HepG2 (cell line): Measurements from ENCODE around the gene NPEPL1. TPM values are rescaled to one million over a fixed set of nuclear protein-coding genes. Genes with fewer than 3 reads are reported as not detected.

Source experiments
- ATAC-seq: fragments of 200-7000 bp; cut with Tn5 transposase; 3 replicates; pipeline ENCODE4 v1.9.1; 2020; ENCODE audit warnings: mild to moderate bottlenecking, moderate library complexity
- BruUV-seq: library from RNA; stranded (reverse); fragments of 400-500 nt; replicated peaks from 2 replicates; lab custom pipeline; 2021; lab: Mats Ljungman, UMichigan
- CTCF ChIA-PET: fragments of 300-600 bp; formaldehyde crosslinking; extraction: SDS; loops from one replicate; lab custom pipeline; 2021; ENCODE audit warnings: low total read pairs, inconsistent platforms, low intra/inter-chr PET ratio; lab: Yijun Ruan, JAX
- POLR2A ChIA-PET: fragments of 350-600 bp; sonication (Branson Sonifier 250); formaldehyde crosslinking; loops from one replicate; lab custom pipeline; 2020; ENCODE audit warnings: antibody characterized with exemption, inconsistent platforms; lab: Yijun Ruan, JAX
- DNase-seq: peaks from one replicate; pipeline ENCODE4 v3.0.0-alpha.2; 2015; ENCODE audit warnings: low spot score
- FAIRE-seq: peaks from 3 replicates; lab custom pipeline; 2011; peaks lifted over from hg19 to GRCh38; lab: Jason Lieb, UNC
- H2AFZ ChIP-seq: one replicate; pipeline ENCODE4 v1.6.1; 2011; ENCODE audit warnings: low read length, inconsistent platforms
- H3K27ac ChIP-seq: fragments of 300-600 bp; 3 replicates; pipeline ENCODE4 v1.8.0; 2011; ENCODE audit warnings: mixed run types, mild to moderate bottlenecking, mixed read lengths, low read length, inconsistent platforms; ENCODE audit not compliant: insufficient read depth; ENCODE audit errors: extremely low read length
- H3K27me3 ChIP-seq, 2 experiments: fragments of 200-600 bp in 1 of 2; 2 replicates in 1 of 2; 3 replicates in 1 of 2; pipeline versions ENCODE4 v1.6.0 to v1.8.0; 2011; ENCODE audit warnings: low read length in 2 of 2, mild to moderate bottlenecking in 2 of 2, moderate library complexity in 2 of 2, inconsistent platforms in 1 of 2; ENCODE audit not compliant: insufficient read depth in 2 of 2, control insufficient read depth in 1 of 2
- H3K36me3 ChIP-seq, 2 experiments: fragments of 200-600 bp in 1 of 2; replicated peaks in 1 of 2; 2 replicates in 1 of 2; 3 replicates in 1 of 2; pipeline versions ENCODE4 v1.5.1 to v1.8.0; 2011; ENCODE audit warnings: low read length in 2 of 2, inconsistent platforms in 1 of 2; ENCODE audit not compliant: insufficient read depth in 2 of 2, control insufficient read depth in 1 of 2
- H3K4me1 ChIP-seq: 2 replicates; pipeline ENCODE4 v1.5.1; 2012; ENCODE audit warnings: low read length, inconsistent platforms; ENCODE audit not compliant: insufficient read depth
- H3K4me2 ChIP-seq: 2 replicates; pipeline ENCODE4 v1.6.0; 2011; ENCODE audit warnings: low read depth, low read length, inconsistent platforms
- H3K4me3 ChIP-seq, 3 experiments: fragments of 200-600 bp in 1 of 3; sonication (generic), shearing (Covaris generic) in 1 of 3; replicated peaks in 1 of 3; 2 replicates each; pipeline ENCODE4 v1.5.1; 2011 to 2016; ENCODE audit warnings: low read length in 3 of 3, inconsistent platforms in 2 of 3, low read depth in 2 of 3, mild to moderate bottlenecking in 2 of 3, control low read depth in 1 of 3, mixed read lengths in 1 of 3; ENCODE audit not compliant: insufficient read depth in 1 of 3
- H3K79me2 ChIP-seq: one replicate; pipeline ENCODE4 v1.6.1; 2011; ENCODE audit warnings: low read length, inconsistent platforms; ENCODE audit not compliant: insufficient read depth
- H3K9ac ChIP-seq: 2 replicates; pipeline ENCODE4 v1.6.0; 2011; ENCODE audit warnings: mild to moderate bottlenecking, low read depth, low read length, inconsistent platforms; ENCODE audit not compliant: insufficient read depth
- H3K9me3 ChIP-seq: 2 replicates; pipeline ENCODE4 v1.5.1; 2012; ENCODE audit warnings: mild to moderate bottlenecking, low read length
- H4K20me1 ChIP-seq: 2 replicates; pipeline ENCODE4 v1.6.0; 2011; ENCODE audit warnings: inconsistent platforms, mild to moderate bottlenecking, low read length, moderate library complexity; ENCODE audit not compliant: insufficient read depth
- KDM5B ChIP-seq: sonication (generic); formaldehyde crosslinking; IDR thresholded peaks from 2 replicates; pipeline ENCODE4 v1.4.0; 2020; ENCODE audit warnings: missing genetic modification reagents, mild to moderate bottlenecking, borderline replicate concordance
- NCOA5 ChIP-seq: sonication (generic); formaldehyde crosslinking; IDR thresholded peaks from 2 replicates; pipeline ENCODE4 v1.4.0; 2020; ENCODE audit warnings: missing genetic modification reagents
- RBM22 ChIP-seq: fragments of 200-400 bp; formaldehyde crosslinking; optimal IDR thresholded peaks from 2 replicates; pipeline ENCODE3; 2017; ENCODE audit warnings: mild to moderate bottlenecking, low read length, moderate library complexity
- TBL1XR1 ChIP-seq: fragments of 150-350 bp; IDR thresholded peaks from 2 replicates; pipeline ENCODE4 v1.6.1; 2014; ENCODE audit warnings: borderline replicate concordance, low read length; ENCODE audit not compliant: partially characterized antibody
- ZNF225 ChIP-seq: sonication (generic); formaldehyde crosslinking; IDR thresholded peaks from 2 replicates; pipeline ENCODE4 v1.4.0; 2020; ENCODE audit warnings: mild to moderate bottlenecking, missing genetic modification reagents
- WGBS: methylation state at CpG from one replicate; pipeline ENCODE4 v1.1.6; 2017; ENCODE audit warnings: low lambda C conversion rate; 5-methylcytosine and 5-hydroxymethylcytosine counted together
- in situ Hi-C: cut with HindIII; loops from 2 replicates; pipeline ENCODE4 v1.10.0; 2017; ENCODE audit warnings: low pct_unique_long_range_greater_than_20kb; ENCODE audit not compliant: extremely low pct_ligation_motif_present
- intact Hi-C: fragments of 100-400 bp; cut with micrococcal nuclease; formaldehyde crosslinking; loops from one replicate; pipeline ENCODE4 v1.10.0; 2022; ENCODE audit not compliant: unreplicated experiment
- polyA plus RNA-seq, 8 experiments: library from polyadenylated mRNA; depleted of rRNA in 3 of 8; stranded (reverse) in 7 of 8; unstranded in 1 of 8; fragments of >200 nt; fragmentation: Illumina TruSeq in 4 of 8; extraction: Trizol in 4 of 8; gene quantifications; 2 replicates each; pipeline versions ENCODE4 v1.2.1 to v1.2.3, GENCODE V29; 2011 to 2016; ENCODE audit warnings: low read depth in 4 of 8, missing spikeins in 1 of 8, mixed read lengths in 1 of 8; ENCODE audit not compliant: insufficient read depth in 1 of 8
- total RNA-seq, 5 experiments: library from RNA; depleted of rRNA; stranded (reverse); fragments of >200 nt; fragmentation: Illumina TruSeq; extraction: Trizol; gene quantifications; 2 replicates each; pipeline ENCODE4 v1.2.3, GENCODE V29; 2016; ENCODE audit warnings: low read depth in 1 of 5

Gene NPEPL1
- total and polyA plus RNA-seq, 2 of the 13 experiments (the other 11 are each of a cell fraction or from before 2014, with no cell fraction given) = 4.1 to 7.5 TPM

- ChIA-PET CTCF (no interaction called here), POLR2A (interaction anchor here (2.0 kb wide), 1 partner anchor 14 kb away, joined by 7 read pairs; the partner anchor contains the start of gene STX16)
- Histone ChIP-seq H3K79me2 (peaks cover 61% of the 10 kb centered on the region), H4K20me1 (peaks cover 24% of the 10 kb centered on the region), H3K36me3 (peaks cover 31 to 77% of the 10 kb centered on the region in 2 experiments), H3K9me3 (no peaks in the 10 kb centered on the region), H3K4me1 (no peaks in the 10 kb centered on the region), H3K27me3 (no peaks in the 10 kb centered on the region), H3K4me2 (no peak overlapping the region), H3K27ac (no peak overlapping the region), H3K9ac (no peak overlapping the region), H3K4me3 (no peak overlapping the region), H2AFZ (no peak overlapping the region)
- in situ Hi-C loops (no loop called here), intact Hi-C loops (no loop called here)
- WGBS = 93% methylated on average over 5 of the region's 5 CpGs
- no peak for FAIRE-seq
- BruUV-seq = no TSS peak
- no peak for DNase-seq
- peak; percentile 44; the same call in 2 of the 3 replicates for ATAC-seq
- TF ChIP-seq KDM5B (CRISPR knock-in tag) = no peak
- TF ChIP-seq TBL1XR1 = no peak
- peak; percentile 23 for TF ChIP-seq RBM22
These were observed 27.7 kb upstream of the NPEPL1 start for GRCh38 chr20:58664883-58665282.

GRCh38 chr20:58665606-58666005 lies 27.0 kb upstream of the NPEPL1 start:
- H4K20me1 ChIP-seq = peaks cover 24% of the 10 kb centered on the region
- H3K4me2 ChIP-seq = no peak overlapping the region
- intact Hi-C loops = no loop called here
- BruUV-seq = no TSS peak
- no peaks in the 10 kb centered on the region for H3K4me1 ChIP-seq
- no peak overlapping the region for H3K4me3 ChIP-seq
- no peak overlapping the region for H2AFZ ChIP-seq
- in situ Hi-C loops = no loop called here
- TF ChIP-seq ZNF225 (CRISPR knock-in tag) (peak; percentile 38; the same call in 1 of the 2 replicates), NCOA5 (CRISPR knock-in tag) (no peak)
- FAIRE-seq (no peak), DNase-seq (no peak), ATAC-seq (no peak)
- no peaks in the 10 kb centered on the region for H3K9me3 ChIP-seq
- peaks cover 53% of the 10 kb centered on the region for H3K79me2 ChIP-seq
- 86% methylated on average over 11 of the region's 11 CpGs for whole genome bisulfite sequencing
- POLR2A ChIA-PET = no interaction called here
- H3K36me3 ChIP-seq = peaks cover 30 to 76% of the 10 kb centered on the region in 2 experiments
- H3K27ac ChIP-seq = no peak overlapping the region
- CTCF ChIA-PET = no interaction called here
- no peaks in the 10 kb centered on the region for H3K27me3 ChIP-seq
- H3K9ac ChIP-seq = no peak overlapping the region
